ENCODE data around the gene LYPD6. TPM values are rescaled to one million over a fixed set of nuclear protein-coding genes. Genes with fewer than 3 reads are reported as not detected.

Gene LYPD6
- total RNA-seq, 1 experiment from 2014 or later: 2.4 TPM

GRCh38 chr2:149333636-149334035, 3.2 kb downstream of the LYPD6 start:
- Histone ChIP-seq H3K4me2 (ENCODE audit: low read length) (no peak overlapping the region), H3F3A (ENCODE audit: low read length, unreplicated experiment) (no peaks in the 10 kb centered on the region), H2AFZ (ENCODE audit: low read length) (no peak overlapping the region), H3K9me3 (ENCODE audit: low read length) (no peaks in the 10 kb centered on the region), H3K79me2 (ENCODE audit: low read length) (no peaks in the 10 kb centered on the region), H3K4me1 (ENCODE audit: insufficient read depth, low read length) (peaks cover 8% of the 10 kb centered on the region; the same call in 1 of the 2 replicates), H3K36me3 (ENCODE audit: low read depth, low read length) (no peaks in the 10 kb centered on the region), H3K9ac (ENCODE audit: low read length) (no peak overlapping the region), H3K9me2 (replicated peaks; ENCODE audit: low read length) (no peaks in the 10 kb centered on the region), H3K27me3 (ENCODE audit: low read length) (no peaks in the 10 kb centered on the region), H3K4me3 (ENCODE audit: low read length) (no peak overlapping the region), H4K20me1 (ENCODE audit: low read length) (no peaks in the 10 kb centered on the region), H3K27ac (ENCODE audit: low read length) (no peak overlapping the region)
- intact Hi-C loops (cut with micrococcal nuclease): no loop called here
- ChIA-PET CTCF (no interaction called here), POLR2A (ENCODE audit: unreplicated experiment) (no interaction called here)
- no peak for ATAC-seq
- TF ChIP-seq CTCF (conservative IDR thresholded peaks at IDR 0.05; ENCODE audit: low read depth, low read length) (no peak), EZH2phosphoT487 (IDR thresholded peaks at IDR 0.05; ENCODE audit: borderline replicate concordance, low read length) (no peak), EZH2 (IDR thresholded peaks at IDR 0.05; ENCODE audit: low read length, unreplicated experiment) (no peak)
- no peak for DNase-seq
- BruUV-seq (replicated peaks): no TSS peak

GRCh38 chr2:149334156-149334555, 3.8 kb downstream of the LYPD6 start:
- H3K4me1 ChIP-seq (ENCODE audit: insufficient read depth, low read length): peaks cover 7% of the 10 kb centered on the region; the same call in 1 of the 2 replicates
- H3K4me2 ChIP-seq (ENCODE audit: low read length): no peak overlapping the region
- no peaks in the 10 kb centered on the region for H3K9me2 ChIP-seq (replicated peaks; ENCODE audit: low read length)
- no peak overlapping the region for H3K27ac ChIP-seq (ENCODE audit: low read length)
- H3K27me3 ChIP-seq (ENCODE audit: low read length): no peaks in the 10 kb centered on the region
- H3K4me3 ChIP-seq (ENCODE audit: low read length): no peak overlapping the region
- TF ChIP-seq EZH2phosphoT487 (IDR thresholded peaks at IDR 0.05; ENCODE audit: borderline replicate concordance, low read length): no peak
- TF ChIP-seq CTCF (conservative IDR thresholded peaks at IDR 0.05; ENCODE audit: low read depth, low read length): no peak
- no peak for TF ChIP-seq EZH2 (IDR thresholded peaks at IDR 0.05; ENCODE audit: low read length, unreplicated experiment)
- DNase-seq (no peak), ATAC-seq (no peak)
- no TSS peak for BruUV-seq (replicated peaks)
- CTCF ChIA-PET: no interaction called here
- POLR2A ChIA-PET (ENCODE audit: unreplicated experiment): no interaction called here
- no peaks in the 10 kb centered on the region for H3K79me2 ChIP-seq (ENCODE audit: low read length)
- H3F3A ChIP-seq (ENCODE audit: low read length, unreplicated experiment): no peaks in the 10 kb centered on the region
- H4K20me1 ChIP-seq (ENCODE audit: low read length): no peaks in the 10 kb centered on the region
- H3K9ac ChIP-seq (ENCODE audit: low read length): no peak overlapping the region
- intact Hi-C loops (cut with micrococcal nuclease): no loop called here
- H3K36me3 ChIP-seq (ENCODE audit: low read depth, low read length): no peaks in the 10 kb centered on the region
- no peak overlapping the region for H2AFZ ChIP-seq (ENCODE audit: low read length)
- no peaks in the 10 kb centered on the region for H3K9me3 ChIP-seq (ENCODE audit: low read length)

GRCh38 chr2:149339324-149339723, 8.9 kb downstream of the LYPD6 start:
- TF ChIP-seq CTCF (conservative IDR thresholded peaks at IDR 0.05; ENCODE audit: low read depth, low read length) (no peak), EZH2 (IDR thresholded peaks at IDR 0.05; ENCODE audit: low read length, unreplicated experiment) (no peak), EZH2phosphoT487 (IDR thresholded peaks at IDR 0.05; ENCODE audit: borderline replicate concordance, low read length) (no peak)
- CTCF ChIA-PET: no interaction called here
- POLR2A ChIA-PET (ENCODE audit: unreplicated experiment): no interaction called here
- Histone ChIP-seq H3K9me3 (ENCODE audit: low read length) (no peaks in the 10 kb centered on the region), H3K79me2 (ENCODE audit: low read length) (no peaks in the 10 kb centered on the region), H3K4me3 (ENCODE audit: low read length) (no peak overlapping the region), H3K9me2 (replicated peaks; ENCODE audit: low read length) (no peaks in the 10 kb centered on the region), H2AFZ (ENCODE audit: low read length) (no peak overlapping the region), H4K20me1 (ENCODE audit: low read length) (no peaks in the 10 kb centered on the region), H3K27ac (ENCODE audit: low read length) (no peak overlapping the region), H3K36me3 (ENCODE audit: low read depth, low read length) (no peaks in the 10 kb centered on the region), H3K27me3 (ENCODE audit: low read length) (no peaks in the 10 kb centered on the region), H3K9ac (ENCODE audit: low read length) (no peak overlapping the region), H3F3A (ENCODE audit: low read length, unreplicated experiment) (no peaks in the 10 kb centered on the region), H3K4me1 (ENCODE audit: insufficient read depth, low read length) (no peaks in the 10 kb centered on the region), H3K4me2 (ENCODE audit: low read length) (no peak overlapping the region)
- ATAC-seq (no peak), DNase-seq (no peak)
- no TSS peak for BruUV-seq (replicated peaks)
- intact Hi-C loops (cut with micrococcal nuclease): no loop called here
